ENCODE data around the gene COLEC12.
A peak's percentile ranks its signal among the peaks of the same experiment; 100 is the strongest.

COLEC12 gene

GRCh38 chr18:267688-268552, 232.6 kb downstream of the COLEC12 start, which contains the start of gene THOC1:
TSS of gene THOC1 (minus strand) at chr18:268047. CDS start at chr18:268019, 28 bp downstream.
- peak; percentile 74 for DNase-seq

- DNase-seq = peak; percentile 31
Measured at GRCh38 chr18:267380-267687, 233.2 kb downstream of the COLEC12 start.
